ENCODE measurements around the gene SGK1. TPM values are rescaled to one million over a fixed set of nuclear protein-coding genes. Genes with fewer than 3 reads are reported as not detected.
A peak's percentile ranks its signal among the peaks of the same experiment; 100 is the strongest.
"Not testable (repeated sequence)": the region's sequence is repeated elsewhere in the genome, so short reads cannot be mapped to it uniquely, and the experiment has no call there.

SGK1 gene
- total RNA-seq, 2 experiments from 2014 or later, result 27.9 to 35.1 TPM

- H3K27ac Mint-ChIP-seq, result peak overlapping the region; percentile 68
- peaks cover 26% of the 10 kb centered on the region for H3K4me1 Mint-ChIP-seq
- no peaks in the 10 kb centered on the region for H3K36me3 Mint-ChIP-seq (ENCODE audit: low read depth)
- no peak for DNase-seq
- ChIA-PET POLR2A (interaction anchor here (0.8 to 1.5 kb wide), 5 partner anchors 10 to 187 kb away, joined by 3 to 5 read pairs (median 3); no protein-coding TSS in a partner anchor), CTCF (interaction anchor here (1.4 kb wide), 1 partner anchor 11 kb away, joined by 3 read pairs; no protein-coding TSS in a partner anchor)
- H3K27me3 Mint-ChIP-seq, result no peaks in the 10 kb centered on the region
- no peaks in the 10 kb centered on the region for H3K9me3 Mint-ChIP-seq
- peak overlapping the region; percentile 3 for H3K4me3 Mint-ChIP-seq
Observed at GRCh38 chr6:134287859-134288537, 29.9 kb downstream of the SGK1 start.

GRCh38 chr6:134282816-134283215 lies 35.1 kb downstream of the SGK1 start:
- Mint-ChIP-seq H3K9me3 (no peaks in the 10 kb centered on the region), H3K4me1 (peaks cover 16% of the 10 kb centered on the region), H3K27me3 (no peaks in the 10 kb centered on the region), H3K4me3 (no peak overlapping the region), H3K36me3 (ENCODE audit: low read depth) (no peaks in the 10 kb centered on the region), H3K27ac (no peak overlapping the region)
- DNase-seq, result no peak
- POLR2A ChIA-PET, result no interaction called here
- CTCF ChIA-PET, result interaction anchor here (0.6 kb wide), 1 partner anchor 9 kb away, joined by 3 read pairs; no protein-coding TSS in a partner anchor

DNA sequence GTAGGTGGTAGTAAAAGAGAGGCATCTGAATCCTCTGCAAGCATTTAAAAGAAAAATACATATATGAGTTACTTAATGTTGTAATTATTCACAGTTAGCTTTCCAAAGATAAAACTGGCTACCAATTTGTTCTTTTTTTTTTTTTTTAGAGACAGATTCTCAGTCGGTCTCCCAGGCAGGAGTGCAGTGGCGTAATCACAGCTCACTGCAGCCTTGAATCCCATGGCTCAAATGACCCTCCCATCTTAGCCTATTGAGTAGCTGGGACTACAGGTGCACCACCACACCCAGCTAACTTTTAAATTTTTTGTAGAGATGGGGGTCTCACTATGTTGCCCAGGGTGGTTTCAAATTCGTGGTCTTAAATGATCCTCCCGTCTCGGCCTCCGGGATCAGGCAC lies 36.5 kb downstream of the SGK1 start:
- peaks cover 24% of the 10 kb centered on the region for H3K4me1 Mint-ChIP-seq
- no peak overlapping the region for H3K4me3 Mint-ChIP-seq
- no peaks in the 10 kb centered on the region for H3K36me3 Mint-ChIP-seq (ENCODE audit: low read depth)
- no peaks in the 10 kb centered on the region for H3K9me3 Mint-ChIP-seq
- CTCF ChIA-PET, result interaction anchor here (1.0 kb wide), 1 partner anchor 28 kb away, joined by 4 read pairs; no protein-coding TSS in a partner anchor
- POLR2A ChIA-PET, result no interaction called here
- H3K27me3 Mint-ChIP-seq, result no peaks in the 10 kb centered on the region
- no peak overlapping the region for H3K27ac Mint-ChIP-seq
- DNase-seq, result no peak

GRCh38 chr6:134278000-134278399 lies 39.9 kb downstream of the SGK1 start:
- no peak for DNase-seq
- H3K4me1 Mint-ChIP-seq, result peaks cover 24% of the 10 kb centered on the region
- H3K36me3 Mint-ChIP-seq (ENCODE audit: low read depth), result no peaks in the 10 kb centered on the region
- H3K27me3 Mint-ChIP-seq, result no peaks in the 10 kb centered on the region
- no peak overlapping the region for H3K27ac Mint-ChIP-seq
- no peaks in the 10 kb centered on the region for H3K9me3 Mint-ChIP-seq
- POLR2A ChIA-PET, result interaction anchor here (0.7 to 1.7 kb wide), 3 partner anchors 10 to 99 kb away, joined by 3 to 5 read pairs (median 4); no protein-coding TSS in a partner anchor
- H3K4me3 Mint-ChIP-seq, result no peak overlapping the region
- CTCF ChIA-PET, result no interaction called here

DNA sequence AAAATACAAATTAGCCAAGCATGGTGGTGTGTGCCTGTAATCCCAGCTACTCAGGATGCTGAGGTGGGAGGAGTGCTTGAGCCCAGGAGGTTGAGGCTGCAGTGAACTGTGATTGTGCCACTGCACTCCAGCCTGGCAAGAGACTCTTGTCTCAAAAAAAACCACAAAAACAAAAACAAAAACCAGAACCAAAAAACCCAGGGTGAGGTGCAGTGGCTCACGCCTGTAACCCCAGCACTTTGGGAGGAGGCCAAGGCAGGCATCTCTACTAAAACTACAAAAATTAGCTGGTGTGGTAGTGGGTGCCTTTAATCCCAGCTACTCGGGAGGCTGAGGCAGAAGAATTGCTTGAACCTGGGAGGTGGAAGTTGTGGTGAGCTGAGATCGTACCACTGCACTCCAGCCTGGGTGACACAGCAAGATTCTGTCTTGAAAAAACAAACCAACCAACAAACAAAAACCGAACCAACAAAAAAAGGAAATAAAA lies 41.0 kb downstream of the SGK1 start:
- ChIA-PET CTCF (interaction anchor here (1.2 kb wide), 1 partner anchor 91 kb away, joined by 3 read pairs; no protein-coding TSS in a partner anchor), POLR2A (interaction anchor here (0.6 to 1.7 kb wide), 6 partner anchors 16 to 1604 kb away, joined by 3 to 6 read pairs (median 4); no protein-coding TSS in a partner anchor)
- Mint-ChIP-seq H3K4me3 (peak overlapping the region; percentile 15), H3K4me1 (peaks cover 33% of the 10 kb centered on the region), H3K27ac (peak overlapping the region; percentile 84)
- not testable (repeated sequence) for H3K27me3 Mint-ChIP-seq; H3K9me3 Mint-ChIP-seq; H3K36me3 Mint-ChIP-seq (ENCODE audit: low read depth)
- DNase-seq, result peak; percentile 38

- peak; percentile 22 for DNase-seq
- peaks cover 31% of the 10 kb centered on the region for H3K4me1 Mint-ChIP-seq
- ChIA-PET POLR2A (no interaction called here), CTCF (no interaction called here)
- H3K36me3 Mint-ChIP-seq (ENCODE audit: low read depth), result no peaks in the 10 kb centered on the region
- no peak overlapping the region for H3K4me3 Mint-ChIP-seq
- no peaks in the 10 kb centered on the region for H3K9me3 Mint-ChIP-seq
- H3K27me3 Mint-ChIP-seq, result no peaks in the 10 kb centered on the region
- H3K27ac Mint-ChIP-seq, result peak overlapping the region; percentile 47
Observed at GRCh38 chr6:134272374-134272773, 45.5 kb downstream of the SGK1 start.

GRCh38 chr6:134267917-134268361 lies 50.0 kb downstream of the SGK1 start:
- Mint-ChIP-seq H3K27ac (no peak overlapping the region), H3K4me3 (no peak overlapping the region), H3K4me1 (peaks cover 13% of the 10 kb centered on the region), H3K27me3 (no peaks in the 10 kb centered on the region), H3K36me3 (ENCODE audit: low read depth) (no peaks in the 10 kb centered on the region), H3K9me3 (no peaks in the 10 kb centered on the region)
- ChIA-PET CTCF (no interaction called here), POLR2A (no interaction called here)
- DNase-seq, result no peak

GRCh38 chr6:134266776-134267175 lies 51.1 kb downstream of the SGK1 start:
- no peaks in the 10 kb centered on the region for H3K36me3 Mint-ChIP-seq (ENCODE audit: low read depth)
- CTCF ChIA-PET, result no interaction called here
- POLR2A ChIA-PET, result no interaction called here

GRCh38 chr6:134261766-134262165 lies 56.1 kb downstream of the SGK1 start:
- Mint-ChIP-seq H3K9me3 (no peaks in the 10 kb centered on the region), H3K27me3 (no peaks in the 10 kb centered on the region), H3K27ac (no peak overlapping the region), H3K4me3 (no peak overlapping the region), H3K4me1 (no peaks in the 10 kb centered on the region), H3K36me3 (ENCODE audit: low read depth) (no peaks in the 10 kb centered on the region)
- POLR2A ChIA-PET, result interaction anchor here (0.7 kb wide), 1 partner anchor 15 kb away, joined by 3 read pairs; no protein-coding TSS in a partner anchor
- CTCF ChIA-PET, result no interaction called here
- no peak for DNase-seq

More at GRCh38 chr6:134266776-134267175, 51.1 kb downstream of the SGK1 start:
- Mint-ChIP-seq H3K4me1 (peaks cover 5% of the 10 kb centered on the region), H3K9me3 (no peaks in the 10 kb centered on the region), H3K4me3 (no peak overlapping the region), H3K27me3 (no peaks in the 10 kb centered on the region), H3K27ac (no peak overlapping the region)
- no peak for DNase-seq

- Mint-ChIP-seq H3K4me1 (no peaks in the 10 kb centered on the region), H3K36me3 (ENCODE audit: low read depth) (no peaks in the 10 kb centered on the region), H3K4me3 (no peak overlapping the region), H3K27ac (no peak overlapping the region), H3K27me3 (no peaks in the 10 kb centered on the region), H3K9me3 (peaks cover 3% of the 10 kb centered on the region)
- no peak for DNase-seq
- ChIA-PET CTCF (no interaction called here), POLR2A (no interaction called here)
Observed at GRCh38 chr6:134258849-134259306, 59.0 kb downstream of the SGK1 start.

DNA sequence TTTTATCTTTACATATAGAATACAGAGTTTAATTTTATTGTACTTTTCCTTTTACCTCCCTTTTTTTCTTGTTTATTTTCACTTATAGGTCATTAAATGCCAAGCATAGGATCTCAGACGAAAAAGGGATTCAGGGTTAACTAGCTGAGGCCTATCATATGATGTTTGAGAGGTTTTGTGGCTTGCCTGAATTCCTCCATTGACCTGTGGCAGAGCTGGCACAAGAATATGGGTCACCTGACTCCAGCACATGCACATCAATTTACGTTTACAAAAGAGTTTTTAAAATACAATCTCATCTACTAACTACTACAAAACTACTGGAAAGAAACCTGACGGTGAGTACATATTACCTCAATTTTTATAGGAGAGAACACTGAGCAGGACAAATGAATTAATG lies 60.4 kb downstream of the SGK1 start:
- no peaks in the 10 kb centered on the region for H3K4me1 Mint-ChIP-seq
- peaks cover 3% of the 10 kb centered on the region for H3K9me3 Mint-ChIP-seq
- no peak for DNase-seq
- CTCF ChIA-PET, result no interaction called here
- no peaks in the 10 kb centered on the region for H3K27me3 Mint-ChIP-seq
- no peak overlapping the region for H3K27ac Mint-ChIP-seq
- POLR2A ChIA-PET, result no interaction called here
- no peaks in the 10 kb centered on the region for H3K36me3 Mint-ChIP-seq (ENCODE audit: low read depth)
- no peak overlapping the region for H3K4me3 Mint-ChIP-seq

DNA sequence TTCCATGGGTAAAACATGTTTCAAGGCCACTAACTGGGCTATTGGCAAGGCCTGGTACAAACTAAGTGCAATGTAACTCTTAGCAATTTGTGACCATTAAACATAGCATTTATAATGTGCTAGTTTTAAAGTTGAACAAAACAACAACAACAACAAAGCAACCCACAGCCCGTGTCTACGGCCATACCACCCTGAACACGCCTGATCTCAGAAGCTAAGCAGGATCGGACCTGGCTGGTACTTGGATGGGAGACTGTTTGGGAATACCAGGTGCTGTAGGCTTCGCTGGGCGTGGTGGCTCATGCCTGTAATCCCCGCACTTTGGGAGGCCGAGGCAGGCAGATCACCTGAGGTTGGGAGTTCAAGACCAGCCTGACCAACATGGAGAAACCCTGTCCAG lies 61.0 kb downstream of the SGK1 start:
- ChIA-PET POLR2A (no interaction called here), CTCF (no interaction called here)
- Mint-ChIP-seq H3K4me1 (no peaks in the 10 kb centered on the region), H3K27ac (no peak overlapping the region), H3K36me3 (ENCODE audit: low read depth) (no peaks in the 10 kb centered on the region), H3K4me3 (no peak overlapping the region), H3K27me3 (no peaks in the 10 kb centered on the region), H3K9me3 (peaks cover 3% of the 10 kb centered on the region)
- no peak for DNase-seq

GRCh38 chr6:134255280-134255679 lies 62.6 kb downstream of the SGK1 start:
- H3K4me3 Mint-ChIP-seq; H3K9me3 Mint-ChIP-seq; CTCF ChIA-PET; POLR2A ChIA-PET; H3K4me1 Mint-ChIP-seq; H3K36me3 Mint-ChIP-seq (ENCODE audit: low read depth); H3K27me3 Mint-ChIP-seq; H3K27ac Mint-ChIP-seq; DNase-seq: not testable (repeated sequence)

DNA sequence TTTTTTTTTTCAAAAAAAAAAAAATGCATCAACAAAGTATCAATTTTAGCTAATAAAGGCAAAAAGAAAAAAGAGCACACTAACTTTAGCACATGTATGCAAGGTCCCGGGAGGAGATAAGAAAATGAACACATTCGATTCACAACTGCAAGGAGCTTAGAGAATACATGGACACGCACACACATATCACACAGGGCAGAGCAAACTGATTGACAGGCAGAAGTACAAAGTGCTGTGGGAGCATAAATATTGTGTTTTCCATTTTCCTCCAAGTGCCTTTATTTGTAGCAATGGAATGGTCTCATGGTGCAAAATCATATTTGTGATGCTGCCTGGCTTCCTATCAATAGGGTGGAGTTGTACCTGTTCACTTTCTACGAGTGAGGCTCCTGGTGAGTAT lies 63.8 kb downstream of the SGK1 start:
- peaks cover 18% of the 10 kb centered on the region for H3K4me1 Mint-ChIP-seq
- ChIA-PET CTCF (interaction anchor here (1.2 kb wide), 1 partner anchor 27 kb away, joined by 4 read pairs; no protein-coding TSS in a partner anchor), POLR2A (no interaction called here)
- H3K4me3 Mint-ChIP-seq, result no peak overlapping the region
- peaks cover 8% of the 10 kb centered on the region for H3K36me3 Mint-ChIP-seq (ENCODE audit: low read depth)
- no peak overlapping the region for H3K27ac Mint-ChIP-seq
- DNase-seq, result no peak
- peaks cover 3% of the 10 kb centered on the region for H3K9me3 Mint-ChIP-seq
- no peaks in the 10 kb centered on the region for H3K27me3 Mint-ChIP-seq

Data from activated CD4-positive, alpha-beta memory T cell treated with anti-CD3 and anti-CD28 coated beads, Interleukin-2, amount 10 ng/mL, durations not matched to agents 7 days and 5 days (primary cell).